Suprapubic skin (tissue), 3 donors: ENCODE data around the gene UNC45A.

ENCODE experiments used
- POLR2A ChIP-seq, 2 donors: fragments of 450-650 bp; IDR thresholded peaks; one replicate each; pipeline ENCODE4 v1.6.1; 2017; ENCODE audit warnings: antibody characterized with exemption in 2 of 2, mild to moderate bottlenecking in 2 of 2, moderate library complexity in 2 of 2
- TF ChIP-seq, protein P1 (sequence below), 2 donors: fragments of 200-600 bp in 1 of 2; fragments of 450-650 bp in 1 of 2; sonication (generic) in 1 of 2; IDR thresholded peaks; one replicate each; pipeline ENCODE4 v1.5.1; 2016 to 2019; ENCODE audit warnings: antibody characterized with exemption in 2 of 2, mild to moderate bottlenecking in 1 of 2, moderate library complexity in 1 of 2

DNA sequence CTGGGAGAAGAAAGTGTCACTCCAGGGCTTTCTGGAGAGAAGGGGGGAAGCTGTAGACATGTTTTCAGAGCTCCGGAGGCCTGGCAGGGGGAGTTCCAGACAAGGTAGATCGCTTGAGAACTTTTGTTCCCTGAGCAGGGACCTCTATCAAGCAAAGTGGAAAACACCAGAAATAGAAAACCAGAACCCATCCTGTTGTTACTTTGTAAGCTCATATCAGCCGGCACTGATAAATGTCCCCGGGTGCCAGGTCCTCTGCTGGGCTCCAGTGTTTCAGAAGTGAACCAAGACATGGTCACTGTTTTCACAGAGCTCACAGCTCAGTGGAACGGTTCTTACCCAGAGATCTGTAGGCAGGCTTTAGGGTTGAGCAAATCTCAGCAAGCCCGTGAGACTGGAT is 16.2 kb upstream of the UNC45A start:
- TF ChIP-seq, protein P1, sequence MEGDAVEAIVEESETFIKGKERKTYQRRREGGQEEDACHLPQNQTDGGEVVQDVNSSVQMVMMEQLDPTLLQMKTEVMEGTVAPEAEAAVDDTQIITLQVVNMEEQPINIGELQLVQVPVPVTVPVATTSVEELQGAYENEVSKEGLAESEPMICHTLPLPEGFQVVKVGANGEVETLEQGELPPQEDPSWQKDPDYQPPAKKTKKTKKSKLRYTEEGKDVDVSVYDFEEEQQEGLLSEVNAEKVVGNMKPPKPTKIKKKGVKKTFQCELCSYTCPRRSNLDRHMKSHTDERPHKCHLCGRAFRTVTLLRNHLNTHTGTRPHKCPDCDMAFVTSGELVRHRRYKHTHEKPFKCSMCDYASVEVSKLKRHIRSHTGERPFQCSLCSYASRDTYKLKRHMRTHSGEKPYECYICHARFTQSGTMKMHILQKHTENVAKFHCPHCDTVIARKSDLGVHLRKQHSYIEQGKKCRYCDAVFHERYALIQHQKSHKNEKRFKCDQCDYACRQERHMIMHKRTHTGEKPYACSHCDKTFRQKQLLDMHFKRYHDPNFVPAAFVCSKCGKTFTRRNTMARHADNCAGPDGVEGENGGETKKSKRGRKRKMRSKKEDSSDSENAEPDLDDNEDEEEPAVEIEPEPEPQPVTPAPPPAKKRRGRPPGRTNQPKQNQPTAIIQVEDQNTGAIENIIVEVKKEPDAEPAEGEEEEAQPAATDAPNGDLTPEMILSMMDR (IDR thresholded peaks at IDR 0.05): no peak
- TF ChIP-seq POLR2A (IDR thresholded peaks at IDR 0.05): no peak
